Measurements from ENCODE around the gene AMN1. TPM values are rescaled to one million over a fixed set of nuclear protein-coding genes. Genes with fewer than 3 reads are reported as not detected.
A peak's percentile ranks its signal among the peaks of the same experiment; 100 is the strongest.
"Not testable (repeated sequence)": the region's sequence is repeated elsewhere in the genome, so short reads cannot be mapped to it uniquely, and the experiment has no call there.

AMN1 gene
- total RNA-seq, 1 experiment from 2014 or later, result 3.9 TPM

GRCh38 chr12:31702047-31702446 is 26.8 kb downstream of the AMN1 start:
- DNase-seq, result peak; percentile 28
- CTCF ChIA-PET, result no interaction called here

DNA sequence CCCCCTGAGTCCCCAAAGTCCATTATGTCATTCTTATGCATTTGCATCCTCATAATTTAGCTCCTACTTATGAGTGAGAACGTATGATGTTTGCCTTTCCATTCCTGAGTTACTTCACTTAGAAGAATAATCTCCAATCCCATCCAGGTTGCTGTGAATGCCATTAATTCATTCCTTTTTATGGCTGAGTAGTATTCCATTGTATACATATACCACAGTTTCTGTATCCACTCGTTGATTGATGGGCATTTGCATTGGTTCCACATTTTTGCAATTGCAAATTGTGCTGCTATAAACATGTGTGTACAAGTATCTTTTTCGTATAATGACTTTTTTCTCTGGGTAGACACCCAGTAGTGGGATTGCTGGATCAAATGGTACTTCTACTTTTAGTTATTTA is 38.9 kb downstream of the AMN1 start:
- CTCF ChIA-PET; H3K4me1 ChIP-seq (ENCODE audit: insufficient read depth, low read length); POLR2A ChIA-PET (ENCODE audit: unreplicated experiment); H3K79me2 ChIP-seq (ENCODE audit: low read length); H3K27me3 ChIP-seq (ENCODE audit: low read length); H4K20me1 ChIP-seq (ENCODE audit: low read length); H3K36me3 ChIP-seq (ENCODE audit: low read depth, low read length); H3K9me3 ChIP-seq (ENCODE audit: low read length); H3K4me3 ChIP-seq (ENCODE audit: low read length); DNase-seq; ATAC-seq; H3F3A ChIP-seq (ENCODE audit: low read length, unreplicated experiment); H3K4me2 ChIP-seq (ENCODE audit: low read length); H2AFZ ChIP-seq (ENCODE audit: low read length); BruUV-seq (replicated peaks); H3K9ac ChIP-seq (ENCODE audit: low read length); H3K9me2 ChIP-seq (replicated peaks; ENCODE audit: low read length); H3K27ac ChIP-seq (ENCODE audit: low read length): not testable (repeated sequence)
- intact Hi-C loops (cut with micrococcal nuclease), result loop anchor here (10.0 kb wide), 1 partner anchor 275 kb away; no protein-coding TSS in a partner anchor

More at GRCh38 chr12:31702047-31702446, 26.8 kb downstream of the AMN1 start:
- H3K36me3 ChIP-seq (ENCODE audit: low read depth, low read length), result no peaks in the 10 kb centered on the region
- BruUV-seq (replicated peaks), result no TSS peak
- no peaks in the 10 kb centered on the region for H3K9me2 ChIP-seq (replicated peaks; ENCODE audit: low read length)
- H3K27me3 ChIP-seq (ENCODE audit: low read length), result no peaks in the 10 kb centered on the region
- H3K9ac ChIP-seq (ENCODE audit: low read length), result no peak overlapping the region
- no peak overlapping the region for H3K27ac ChIP-seq (ENCODE audit: low read length)
- no peaks in the 10 kb centered on the region for H3K4me1 ChIP-seq (ENCODE audit: insufficient read depth, low read length)
- H2AFZ ChIP-seq (ENCODE audit: low read length), result no peak overlapping the region
- H3K4me3 ChIP-seq (ENCODE audit: low read length), result no peak overlapping the region
- POLR2A ChIA-PET (ENCODE audit: unreplicated experiment), result no interaction called here
- no peak for ATAC-seq
- H3K4me2 ChIP-seq (ENCODE audit: low read length), result no peak overlapping the region
- no peaks in the 10 kb centered on the region for H3F3A ChIP-seq (ENCODE audit: low read length, unreplicated experiment)
- H4K20me1 ChIP-seq (ENCODE audit: low read length), result no peaks in the 10 kb centered on the region
- no peaks in the 10 kb centered on the region for H3K9me3 ChIP-seq (ENCODE audit: low read length)
- no peaks in the 10 kb centered on the region for H3K79me2 ChIP-seq (ENCODE audit: low read length)
- intact Hi-C loops (cut with micrococcal nuclease), result no loop called here
- TF ChIP-seq EZH2phosphoT487 (IDR thresholded peaks at IDR 0.05; ENCODE audit: borderline replicate concordance, low read length) (no peak), CTCF (conservative IDR thresholded peaks at IDR 0.05; ENCODE audit: low read depth, low read length) (0 out of 2 replicates have a peak, but pooled peaks have one; percentile 23)

DNA sequence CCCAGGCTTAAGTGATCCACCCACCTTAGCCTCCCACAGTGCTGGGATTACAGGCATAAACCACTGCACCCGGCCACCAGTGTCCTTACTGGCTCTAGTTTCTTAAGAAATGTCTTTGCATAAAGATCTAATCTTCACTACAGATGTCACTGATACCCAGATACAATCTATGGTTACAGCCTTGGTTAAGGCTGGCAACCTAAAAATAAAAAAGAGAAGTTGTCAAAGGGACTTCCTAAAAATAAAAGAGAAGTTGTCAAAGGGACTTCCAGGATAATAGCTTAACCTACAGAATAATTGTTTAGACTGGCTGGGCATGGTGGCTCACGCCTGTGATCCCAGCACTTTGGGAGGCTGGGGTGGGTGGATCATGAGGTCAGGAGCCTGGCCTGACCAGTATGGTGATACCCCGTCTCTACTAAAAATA is 41.7 kb downstream of the AMN1 start:
- Histone ChIP-seq H3F3A (ENCODE audit: low read length, unreplicated experiment) (no peaks in the 10 kb centered on the region), H3K9me2 (replicated peaks; ENCODE audit: low read length) (no peaks in the 10 kb centered on the region), H3K36me3 (ENCODE audit: low read depth, low read length) (no peaks in the 10 kb centered on the region), H3K9ac (ENCODE audit: low read length) (no peak overlapping the region), H3K9me3 (ENCODE audit: low read length) (no peaks in the 10 kb centered on the region), H3K79me2 (ENCODE audit: low read length) (no peaks in the 10 kb centered on the region), H3K4me3 (ENCODE audit: low read length) (no peak overlapping the region), H3K4me2 (ENCODE audit: low read length) (no peak overlapping the region), H2AFZ (ENCODE audit: low read length) (no peak overlapping the region), H4K20me1 (ENCODE audit: low read length) (no peaks in the 10 kb centered on the region), H3K27ac (ENCODE audit: low read length) (no peak overlapping the region), H3K27me3 (ENCODE audit: low read length) (no peaks in the 10 kb centered on the region), H3K4me1 (ENCODE audit: insufficient read depth, low read length) (no peaks in the 10 kb centered on the region)
- no TSS peak for BruUV-seq (replicated peaks)
- intact Hi-C loops (cut with micrococcal nuclease), result loop anchor here (10.0 kb wide), 1 partner anchor 278 kb away; no protein-coding TSS in a partner anchor
- TF ChIP-seq EZH2phosphoT487 (IDR thresholded peaks at IDR 0.05; ENCODE audit: borderline replicate concordance, low read length) (no peak), CTCF (conservative IDR thresholded peaks at IDR 0.05; ENCODE audit: low read depth, low read length) (no peak), EZH2 (IDR thresholded peaks at IDR 0.05; ENCODE audit: low read length, unreplicated experiment) (no peak)
- DNase-seq (no peak), ATAC-seq (no peak)
- ChIA-PET POLR2A (ENCODE audit: unreplicated experiment) (no interaction called here), CTCF (no interaction called here)

All from PC-3 (cell line).